ENCODE data around the gene TRRAP.

- TF ChIP-seq, protein P1, sequence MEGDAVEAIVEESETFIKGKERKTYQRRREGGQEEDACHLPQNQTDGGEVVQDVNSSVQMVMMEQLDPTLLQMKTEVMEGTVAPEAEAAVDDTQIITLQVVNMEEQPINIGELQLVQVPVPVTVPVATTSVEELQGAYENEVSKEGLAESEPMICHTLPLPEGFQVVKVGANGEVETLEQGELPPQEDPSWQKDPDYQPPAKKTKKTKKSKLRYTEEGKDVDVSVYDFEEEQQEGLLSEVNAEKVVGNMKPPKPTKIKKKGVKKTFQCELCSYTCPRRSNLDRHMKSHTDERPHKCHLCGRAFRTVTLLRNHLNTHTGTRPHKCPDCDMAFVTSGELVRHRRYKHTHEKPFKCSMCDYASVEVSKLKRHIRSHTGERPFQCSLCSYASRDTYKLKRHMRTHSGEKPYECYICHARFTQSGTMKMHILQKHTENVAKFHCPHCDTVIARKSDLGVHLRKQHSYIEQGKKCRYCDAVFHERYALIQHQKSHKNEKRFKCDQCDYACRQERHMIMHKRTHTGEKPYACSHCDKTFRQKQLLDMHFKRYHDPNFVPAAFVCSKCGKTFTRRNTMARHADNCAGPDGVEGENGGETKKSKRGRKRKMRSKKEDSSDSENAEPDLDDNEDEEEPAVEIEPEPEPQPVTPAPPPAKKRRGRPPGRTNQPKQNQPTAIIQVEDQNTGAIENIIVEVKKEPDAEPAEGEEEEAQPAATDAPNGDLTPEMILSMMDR (IDR thresholded peaks at IDR 0.05) = no peak
- no peak for TF ChIP-seq ZFX (IDR thresholded peaks at IDR 0.05; ENCODE audit: borderline replicate concordance)
Measured at GRCh38 chr7:98984126-98984525, 105.8 kb downstream of the TRRAP start.
